DMS53 treated with DMSO at 0.1 percent for 48 hours (cell line): ENCODE measurements around the gene ADCY6.
A peak's percentile ranks its signal among the peaks of the same experiment; 100 is the strongest.

ENCODE experiments used
- DNase-seq: peaks from one replicate; lab custom pipeline; 2025; ENCODE audit not compliant: unreplicated experiment; lab: John Stamatoyannopoulos, UW

The ADCY6 gene

GRCh38 chr12:48788854-48789775 is at the start of gene ADCY6:
TSS of gene ADCY6 (minus strand) at chr12:48789089. CDS start at chr12:48783434, 5,655 bp downstream.
- peak; percentile 61 for DNase-seq

GRCh38 chr12:48838048-48838447 is 49.2 kb upstream of the ADCY6 start:
- no peak for DNase-seq

GRCh38 chr12:48832321-48833060 is 43.6 kb upstream of the ADCY6 start:
- DNase-seq, result no peak

GRCh38 chr12:48831257-48831656 is 42.4 kb upstream of the ADCY6 start:
- DNase-seq, result no peak

- no peak for DNase-seq
Measured at GRCh38 chr12:48828841-48829575, 40.1 kb upstream of the ADCY6 start.

GRCh38 chr12:48828293-48828692 is 39.4 kb upstream of the ADCY6 start:
- no peak for DNase-seq

- no peak for DNase-seq
Measured at GRCh38 chr12:48827513-48828096, 38.7 kb upstream of the ADCY6 start.

- DNase-seq, result no peak
Measured at GRCh38 chr12:48827026-48827425, 38.1 kb upstream of the ADCY6 start.

GRCh38 chr12:48826209-48826855 is 37.4 kb upstream of the ADCY6 start:
- DNase-seq, result peak; percentile 58

GRCh38 chr12:48824905-48825304 is 36.0 kb upstream of the ADCY6 start:
- no peak for DNase-seq

GRCh38 chr12:48824112-48824511 is 35.2 kb upstream of the ADCY6 start:
- peak; percentile 91 for DNase-seq

GRCh38 chr12:48823281-48823680 is 34.4 kb upstream of the ADCY6 start:
- DNase-seq, result no peak

- DNase-seq, result no peak
Measured at GRCh38 chr12:48822711-48823110, 33.8 kb upstream of the ADCY6 start.

GRCh38 chr12:48822139-48822538 is 33.2 kb upstream of the ADCY6 start:
- DNase-seq, result no peak

GRCh38 chr12:48819986-48820725 is 31.3 kb upstream of the ADCY6 start:
- DNase-seq, result no peak

- no peak for DNase-seq
Measured at GRCh38 chr12:48818831-48819590, 30.1 kb upstream of the ADCY6 start.

GRCh38 chr12:48817873-48818830 is 29.3 kb upstream of the ADCY6 start, which contains the start of gene CACNB3:
TSS of gene CACNB3 (plus strand) at chr12:48818496. CDS start at chr12:48818930, 434 bp downstream.
- DNase-seq, result peak; percentile 33
